Endothelial cell of umbilical vein (primary cell): ENCODE results near the gene SCN5A. TPM values are rescaled to one million over a fixed set of nuclear protein-coding genes. Genes with fewer than 3 reads are reported as not detected.

Experiments
- BruUV-seq: library from RNA; stranded (reverse); fragments of 400-500 nt; replicated peaks from 2 replicates; lab custom pipeline; 2021; lab: Mats Ljungman, UMichigan
- CTCF ChIA-PET: fragments of 300-600, 350-600 bp; sonication (Branson Sonifier 250); formaldehyde crosslinking; loops from one replicate; lab custom pipeline; 2021; ENCODE audit warnings: antibody characterized with exemption, inconsistent platforms; lab: Charles Lee
- POLR2A ChIA-PET: fragments of 300-600, 350-600 bp; sonication (Branson Sonifier 250); formaldehyde crosslinking; loops from one replicate; lab custom pipeline; 2021; ENCODE audit warnings: antibody characterized with exemption, inconsistent platforms; lab: Charles Lee
- DNase-seq: peaks from one replicate; pipeline ENCODE4 v3.0.0-alpha.2; 2011; ENCODE audit warnings: low read depth, low spot score
- FAIRE-seq: peaks from 2 replicates; lab custom pipeline; 2011; peaks lifted over from hg19 to GRCh38; lab: Jason Lieb, UNC
- H2AFZ ChIP-seq: 2 replicates; pipeline ENCODE4 v1.6.0; 2012; ENCODE audit warnings: low read depth, low read length, control low read depth, inconsistent platforms
- H3K27ac ChIP-seq: 2 replicates; pipeline ENCODE4 v1.5.1; 2011; ENCODE audit warnings: low read depth, mild to moderate bottlenecking, control low read depth, low read length, moderate library complexity; ENCODE audit not compliant: insufficient read depth
- H3K27me3 ChIP-seq, 2 experiments: 2 replicates each; pipeline versions ENCODE4 v1.6.0 to v1.6.1; 2011; ENCODE audit warnings: low read length in 2 of 2, mixed read lengths in 1 of 2; ENCODE audit not compliant: control insufficient read depth in 2 of 2, insufficient read depth in 2 of 2
- H3K36me3 ChIP-seq, 2 experiments: 2 replicates in 1 of 2; 3 replicates in 1 of 2; pipeline ENCODE4 v1.5.1; 2011; ENCODE audit warnings: low read length in 2 of 2, mild to moderate bottlenecking in 1 of 2, moderate library complexity in 1 of 2; ENCODE audit not compliant: control insufficient read depth in 2 of 2, insufficient read depth in 2 of 2; ENCODE audit errors: extremely low read depth in 1 of 2
- H3K4me1 ChIP-seq: 3 replicates; pipeline ENCODE4 v1.5.1; 2011; ENCODE audit warnings: mild to moderate bottlenecking, low read length; ENCODE audit not compliant: control insufficient read depth, insufficient read depth; ENCODE audit errors: extremely low read depth
- H3K4me2 ChIP-seq: 2 replicates; pipeline ENCODE4 v1.6.1; 2011; ENCODE audit warnings: low read length, control low read depth, mixed read lengths; ENCODE audit not compliant: insufficient read depth
- H3K4me3 ChIP-seq, 3 experiments: fragments of 200-600 bp in 1 of 3; sonication (generic), shearing (Covaris generic) in 1 of 3; replicated peaks in 1 of 3; 2 replicates each; pipeline ENCODE4 v1.5.1; 2011 to 2016; ENCODE audit warnings: control low read depth in 3 of 3, low read length in 3 of 3, mild to moderate bottlenecking in 2 of 3, inconsistent platforms in 1 of 3, low read depth in 1 of 3, moderate library complexity in 1 of 3; ENCODE audit not compliant: insufficient read depth in 1 of 3
- H3K79me2 ChIP-seq: 2 replicates; pipeline ENCODE4 v1.6.0; 2012; ENCODE audit warnings: low read length, inconsistent platforms; ENCODE audit not compliant: control insufficient read depth, insufficient read depth
- H3K9ac ChIP-seq: replicated peaks from 2 replicates; pipeline ENCODE3; 2011; ENCODE audit warnings: low read length, control low read depth; ENCODE audit not compliant: insufficient read depth; ENCODE audit errors: extremely low read depth
- H3K9me1 ChIP-seq: replicated peaks from 3 replicates; pipeline ENCODE4 v1.6.0; 2011; ENCODE audit warnings: mild to moderate bottlenecking, low read length; ENCODE audit not compliant: control insufficient read depth, insufficient read depth; ENCODE audit errors: extremely low read depth
- H3K9me3 ChIP-seq: replicated peaks from 2 replicates; pipeline ENCODE4 v1.5.1; 2012; ENCODE audit warnings: low read length, inconsistent platforms; ENCODE audit not compliant: control insufficient read depth, insufficient read depth
- H4K20me1 ChIP-seq: replicated peaks from 2 replicates; pipeline ENCODE3; 2011; ENCODE audit warnings: mild to moderate bottlenecking, low read length; ENCODE audit not compliant: control insufficient read depth, insufficient read depth; ENCODE audit errors: extremely low read depth
- CTCF ChIP-seq, 2 donors: IDR thresholded peaks; 1 replicate in 1 of 2; 2 replicates in 1 of 2; pipeline ENCODE4 v1.5.1; 2011; ENCODE audit warnings: low read length in 2 of 2, mild to moderate bottlenecking in 2 of 2, moderate library complexity in 2 of 2, control low read depth in 1 of 2, inconsistent platforms in 1 of 2, low read depth in 1 of 2; ENCODE audit not compliant: insufficient read depth in 1 of 2; ENCODE audit errors: extremely low read depth in 1 of 2
- EZH2 ChIP-seq: IDR thresholded peaks from 2 replicates; pipeline ENCODE4 v1.6.1; 2012; ENCODE audit warnings: borderline replicate concordance, low read depth, mild to moderate bottlenecking, moderate library complexity, low read length, inconsistent platforms; ENCODE audit not compliant: severe bottlenecking
- FOS ChIP-seq: IDR thresholded peaks from 2 replicates; pipeline ENCODE4 v1.6.1; 2011; ENCODE audit warnings: mild to moderate bottlenecking, low read length, moderate library complexity, borderline replicate concordance; ENCODE audit not compliant: insufficient read depth
- GATA2 ChIP-seq: IDR thresholded peaks from 2 replicates; pipeline ENCODE4 v1.7.0; 2011; ENCODE audit warnings: low read depth, mild to moderate bottlenecking, moderate library complexity, mixed read lengths, low read length; ENCODE audit not compliant: insufficient read length, insufficient read depth
- JUN ChIP-seq: IDR thresholded peaks from 2 replicates; pipeline ENCODE4 v1.6.1; 2011; ENCODE audit warnings: borderline replicate concordance, low read depth; ENCODE audit not compliant: insufficient read length, insufficient read depth
- MAX ChIP-seq: IDR thresholded peaks from 2 replicates; pipeline ENCODE4 v1.6.1; 2011; ENCODE audit not compliant: insufficient read depth, insufficient read length
- MYC ChIP-seq: IDR thresholded peaks from one replicate; pipeline ENCODE4 v1.6.1; 2011; ENCODE audit warnings: mild to moderate bottlenecking, low read depth, low read length
- POLR2A ChIP-seq: IDR thresholded peaks from 2 replicates; pipeline ENCODE4 v1.6.1; 2012; ENCODE audit warnings: low read depth, mild to moderate bottlenecking, control low read depth, low read length
- POLR2AphosphoS5 ChIP-seq: IDR thresholded peaks from 2 replicates; pipeline ENCODE4 v1.6.1; 2012; ENCODE audit warnings: low read depth, mild to moderate bottlenecking, control low read depth, low read length, moderate library complexity; ENCODE audit not compliant: insufficient read depth
- dilution Hi-C: fragments of 300-500 bp; cut with MboI; formaldehyde crosslinking; loops from one replicate; pipeline ENCODE4 v1.15.0; 2019; ENCODE audit warnings: low sequenced_read_pairs; ENCODE audit not compliant: extremely low pct_ligation_motif_present
- intact Hi-C: fragments of 100-400 bp; cut with micrococcal nuclease; formaldehyde crosslinking; loops from one replicate; pipeline ENCODE4 v1.10.0; 2022
- polyA plus RNA-seq, 4 experiments: library from polyadenylated mRNA; depleted of rRNA in 3 of 4; stranded (reverse) in 3 of 4; unstranded in 1 of 4; fragments of >200 nt; gene quantifications; 2 replicates each; pipeline versions ENCODE4 v1.2.1 to v1.2.3, GENCODE V29; 2011 to 2012; ENCODE audit warnings: missing spikeins in 1 of 4
- total RNA-seq: library from RNA; stranded (reverse); gene quantifications from 2 replicates; pipeline ENCODE4 v1.2.3, GENCODE V29; 2021

Gene SCN5A
- total and polyA plus RNA-seq, 2 donors (not counting 3 experiments of a cell fraction or from before 2014, with no cell fraction given): 2.7 to 20.0 TPM

GRCh38 chr3:38616658-38617057, 32.8 kb downstream of the SCN5A start:
- Histone ChIP-seq H3K9me3 (no peaks in the 10 kb centered on the region), H3K79me2 (no peaks in the 10 kb centered on the region), H3K9me1 (no peaks in the 10 kb centered on the region), H3K36me3 (no peaks in the 10 kb centered on the region), H3K9ac (no peak overlapping the region), H3K4me1 (no peaks in the 10 kb centered on the region), H3K27ac (no peak overlapping the region), H4K20me1 (no peaks in the 10 kb centered on the region), H3K27me3 (no peaks in the 10 kb centered on the region), H3K4me2 (no peak overlapping the region), H3K4me3 (no peak overlapping the region), H2AFZ (no peak overlapping the region)
- ChIA-PET CTCF (interaction anchor here (1.3 kb wide), 1 partner anchor 35 kb away, joined by 4 read pairs; no protein-coding TSS in a partner anchor), POLR2A (no interaction called here)
- no TSS peak for BruUV-seq
- no peak for FAIRE-seq
- no peak for DNase-seq
- dilution Hi-C loops: no loop called here
- no peak for TF ChIP-seq MYC
- no peak for TF ChIP-seq MAX
- TF ChIP-seq GATA2: no peak
- TF ChIP-seq FOS: no peak
- TF ChIP-seq EZH2: no peak
- no peak for TF ChIP-seq CTCF (IDR thresholded peaks at IDR 0.05; ENCODE audit: extremely low read depth in 1 of 2, insufficient read depth in 1 of 2, low read depth in 1 of 2, low read length in 2 of 2)
- no peak for TF ChIP-seq POLR2A
- TF ChIP-seq JUN: no peak
- no peak for TF ChIP-seq POLR2AphosphoS5
- intact Hi-C loops: no loop called here
